22Rv1 (cell line): Measurements from ENCODE around the gene CCR7.

Experiments
- CTCF ChIP-seq: fragments of 450-650 bp; IDR thresholded peaks from 2 replicates; pipeline ENCODE4 v1.5.1; 2017; ENCODE audit warnings: mild to moderate bottlenecking
- ZFX ChIP-seq: fragments of 450-650 bp; IDR thresholded peaks from 2 replicates; pipeline ENCODE4 v1.6.1; 2017; ENCODE audit warnings: antibody characterized with exemption, borderline replicate concordance

DNA sequence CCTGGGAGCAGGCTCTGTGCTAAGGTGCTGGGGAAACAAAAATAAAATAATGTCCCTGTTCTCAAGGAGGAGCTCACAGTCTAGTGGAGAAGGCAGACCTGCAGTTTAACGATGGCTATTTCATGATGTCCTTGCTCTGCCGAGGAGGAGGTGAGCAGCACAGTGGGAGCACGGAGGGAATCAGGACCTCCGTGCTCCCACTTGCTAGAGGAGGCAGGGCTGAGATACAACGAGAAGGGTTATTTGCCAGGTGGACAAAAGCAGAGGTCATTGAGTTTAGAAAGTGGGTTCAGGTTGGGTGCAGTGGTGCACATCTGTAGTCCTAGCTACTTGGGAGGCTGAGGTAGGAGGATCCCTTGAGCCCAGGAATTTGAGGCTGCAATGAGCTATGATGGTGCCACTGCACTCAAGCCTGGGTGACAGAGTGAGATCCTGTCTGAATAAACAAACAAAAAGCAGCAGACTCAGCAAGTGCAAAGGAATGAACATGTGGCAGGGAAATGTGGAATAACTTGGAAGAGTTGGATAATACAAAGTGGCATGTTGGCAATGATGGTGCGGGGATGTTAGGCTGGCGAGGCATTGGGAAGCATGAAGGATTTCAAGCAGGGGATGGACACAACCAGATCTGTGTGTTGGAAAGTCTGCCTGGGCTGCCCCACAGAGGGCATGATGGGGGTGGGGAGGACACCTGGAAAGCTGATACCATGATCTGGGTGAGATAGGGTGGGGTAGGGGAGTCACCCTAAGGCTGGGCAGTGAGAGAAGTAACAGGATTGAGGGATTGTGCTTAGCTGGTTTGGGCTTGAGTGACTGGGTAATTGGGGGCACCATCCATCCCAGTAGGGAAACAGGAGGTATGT lies 51.0 kb downstream of the CCR7 start:
- TF ChIP-seq CTCF (no peak), ZFX (no peak)
